ENCODE measurements around the gene ME3. TPM values are rescaled to one million over a fixed set of nuclear protein-coding genes. Genes with fewer than 3 reads are reported as not detected.

The ME3 gene
- total RNA-seq, 1 experiment from 2014 or later: 1.8 TPM

- TF ChIP-seq USF2 (CRISPR knock-in tag; IDR thresholded peaks at IDR 0.05) (no peak), RORB (CRISPR knock-in tag; IDR thresholded peaks at IDR 0.05) (no peak), ZNF121 (CRISPR knock-in tag; IDR thresholded peaks at IDR 0.05) (no peak)
Measured at GRCh38 chr11:86447763-86448480, 224.5 kb downstream of the ME3 start (continued).

GRCh38 chr11:86446924-86447285 is 225.5 kb downstream of the ME3 start:
- no peaks in the 10 kb centered on the region for H3K36me3 Mint-ChIP-seq
- no peak overlapping the region for H3K4me3 Mint-ChIP-seq
- ATAC-seq (no peak), DNase-seq (ENCODE audit: low spot score) (no peak)
- no peaks in the 10 kb centered on the region for H3K4me1 Mint-ChIP-seq
- H3K27ac Mint-ChIP-seq: no peak overlapping the region
- H3K9me3 Mint-ChIP-seq: no peaks in the 10 kb centered on the region
- no peaks in the 10 kb centered on the region; the same call in 1 of the 2 replicates for H3K27me3 Mint-ChIP-seq (ENCODE audit: low read depth)
- TF ChIP-seq CDX4 (CRISPR knock-in tag; IDR thresholded peaks at IDR 0.05; ENCODE audit: borderline replicate concordance) (no peak), GRHL2 (CRISPR knock-in tag; IDR thresholded peaks at IDR 0.05; ENCODE audit: insufficient replicate concordance, severe bottlenecking) (no peak), ZNF423 (CRISPR knock-in tag; IDR thresholded peaks at IDR 0.05) (no peak), CTCF (IDR thresholded peaks at IDR 0.05) (no peak), ZNF232 (CRISPR knock-in tag; IDR thresholded peaks at IDR 0.05) (no peak)
- ChIA-PET CTCF (interaction anchor here (2.2 kb wide), 1 partner anchor 86 kb away, joined by 10 read pairs; no protein-coding TSS in a partner anchor), POLR2A (no interaction called here)

- ATAC-seq: no peak
- ChIA-PET POLR2A (interaction anchor here (0.6 kb wide), 1 partner anchor 1470 kb away, joined by 3 read pairs; no protein-coding TSS in a partner anchor), CTCF (no interaction called here)
- no peaks in the 10 kb centered on the region for H3K36me3 Mint-ChIP-seq
- DNase-seq (ENCODE audit: low spot score): no peak
- H3K27me3 Mint-ChIP-seq (ENCODE audit: low read depth): no peaks in the 10 kb centered on the region; the same call in 1 of the 2 replicates
- no peaks in the 10 kb centered on the region for H3K4me1 Mint-ChIP-seq
- no peaks in the 10 kb centered on the region for H3K9me3 Mint-ChIP-seq
- no peak overlapping the region for H3K27ac Mint-ChIP-seq
- H3K4me3 Mint-ChIP-seq: no peak overlapping the region
- no peak for TF ChIP-seq HMGXB4 (CRISPR knock-in tag; IDR thresholded peaks at IDR 0.05)
- TF ChIP-seq CTCF (IDR thresholded peaks at IDR 0.05): no peak
- TF ChIP-seq ZNF232 (CRISPR knock-in tag; IDR thresholded peaks at IDR 0.05): no peak
- TF ChIP-seq ZNF532 (CRISPR knock-in tag; IDR thresholded peaks at IDR 0.05; ENCODE audit: borderline replicate concordance): no peak
- TF ChIP-seq TP53 (CRISPR knock-in tag; IDR thresholded peaks at IDR 0.05): no peak
- TF ChIP-seq SOX15 (CRISPR knock-in tag; IDR thresholded peaks at IDR 0.05): no peak
- no peak for TF ChIP-seq ZNF512 (CRISPR knock-in tag; IDR thresholded peaks at IDR 0.05; ENCODE audit: borderline replicate concordance)
- no peak for TF ChIP-seq ZNF138 (CRISPR knock-in tag; conservative IDR thresholded peaks at IDR 0.05)
- TF ChIP-seq JUN (CRISPR knock-in tag; IDR thresholded peaks at IDR 0.05): no peak
- no peak for TF ChIP-seq ELF4 (CRISPR knock-in tag; IDR thresholded peaks at IDR 0.05; ENCODE audit: low read depth)
- no peak for TF ChIP-seq RORB (CRISPR knock-in tag; IDR thresholded peaks at IDR 0.05)
Measured at GRCh38 chr11:86446163-86446923, 226.1 kb downstream of the ME3 start.
